DMS114 treated with DMSO at 0.1 percent for 48 hours (cell line): ENCODE results near the gene MFSD11.
"Not testable (repeated sequence)": the region's sequence is repeated elsewhere in the genome, so short reads cannot be mapped to it uniquely, and the experiment has no call there.

ENCODE experiments used
- DNase-seq: peaks from one replicate; lab custom pipeline; 2025; ENCODE audit not compliant: unreplicated experiment; lab: John Stamatoyannopoulos, UW

Gene MFSD11

DNA sequence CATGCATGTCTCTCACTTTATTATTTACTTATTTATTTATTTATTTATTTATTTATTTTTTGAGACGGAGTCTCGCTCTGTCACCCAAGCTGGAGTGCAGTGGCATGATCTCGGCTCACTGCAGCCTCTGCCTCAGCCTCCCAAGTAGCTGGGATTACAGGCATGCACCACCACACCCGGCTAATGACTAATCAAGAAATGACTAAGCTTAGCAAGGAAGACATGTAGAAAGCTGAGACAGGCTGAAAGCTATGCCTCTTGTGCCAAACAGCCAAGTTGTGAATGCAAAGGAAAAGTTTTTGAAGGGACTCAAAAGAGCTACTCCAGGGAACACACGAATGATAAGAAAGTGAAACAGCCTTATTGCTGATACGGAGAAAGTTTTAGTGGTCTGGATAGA lies 7.9 kb downstream of the MFSD11 start:
- DNase-seq: not testable (repeated sequence)

DNA sequence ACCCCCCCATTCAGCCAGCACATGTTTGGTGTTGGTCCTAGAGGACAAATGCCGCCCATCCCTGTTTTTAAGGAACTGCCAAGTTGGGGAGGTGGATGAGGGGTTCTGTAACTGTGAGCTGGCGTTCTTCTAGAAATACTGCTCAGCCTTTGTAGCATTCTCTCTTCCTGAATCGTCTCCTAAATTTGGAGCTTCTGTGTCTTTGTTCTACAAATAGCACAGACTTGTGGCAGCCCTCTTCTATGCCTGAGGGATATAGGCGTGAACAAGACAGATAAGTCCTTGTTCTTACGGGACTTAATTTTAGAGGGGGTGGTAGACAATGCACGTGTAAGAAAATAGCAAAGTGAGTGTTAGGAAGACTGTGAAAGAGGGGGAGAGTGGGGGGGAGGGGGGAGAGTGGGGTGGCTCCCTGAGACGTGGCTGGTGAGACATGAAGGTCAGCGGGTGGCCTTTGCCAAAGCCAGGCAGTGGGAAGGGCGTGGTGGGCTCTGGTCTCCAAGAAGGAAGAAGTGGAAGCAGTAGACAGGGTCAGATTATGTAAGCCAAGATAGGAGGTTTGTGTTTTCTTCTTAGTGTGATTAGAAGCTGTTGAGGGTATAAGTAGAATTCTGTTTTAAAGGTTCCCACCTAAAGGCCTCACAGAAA lies 9.9 kb downstream of the MFSD11 start:
- DNase-seq: no peak

- no peak for DNase-seq
Observed at GRCh38 chr17:76748657-76749056, 10.7 kb downstream of the MFSD11 start.

DNA sequence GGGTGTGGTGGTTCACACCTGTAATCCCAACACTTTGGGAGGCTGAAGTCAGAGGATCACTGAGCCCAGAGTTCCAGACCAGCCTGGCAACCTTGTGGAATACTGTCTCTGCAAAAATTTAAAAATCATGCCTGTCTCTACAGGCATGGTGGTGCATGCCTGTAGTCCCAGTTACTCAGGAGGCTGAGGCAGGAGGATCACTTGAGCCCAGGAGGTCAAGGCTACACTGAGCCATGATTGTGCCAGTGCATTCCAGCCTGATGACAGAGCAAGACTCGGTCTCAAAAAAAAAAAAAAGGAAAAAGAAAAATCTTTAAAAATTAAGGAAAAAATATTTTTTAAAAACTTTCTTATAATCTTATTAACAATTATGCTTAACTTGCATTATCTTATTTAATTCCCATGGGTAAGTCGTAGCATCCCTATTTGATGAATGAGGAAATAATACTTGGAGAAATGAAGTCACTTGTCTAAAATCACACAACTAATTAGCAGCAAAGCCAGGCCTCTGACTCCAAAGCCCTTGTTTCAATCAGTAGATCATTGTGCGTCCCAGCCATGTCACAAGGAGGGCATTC lies 13.6 kb downstream of the MFSD11 start:
- DNase-seq: no peak

GRCh38 chr17:76752006-76752405 lies 14.1 kb downstream of the MFSD11 start:
- DNase-seq: no peak

DNA sequence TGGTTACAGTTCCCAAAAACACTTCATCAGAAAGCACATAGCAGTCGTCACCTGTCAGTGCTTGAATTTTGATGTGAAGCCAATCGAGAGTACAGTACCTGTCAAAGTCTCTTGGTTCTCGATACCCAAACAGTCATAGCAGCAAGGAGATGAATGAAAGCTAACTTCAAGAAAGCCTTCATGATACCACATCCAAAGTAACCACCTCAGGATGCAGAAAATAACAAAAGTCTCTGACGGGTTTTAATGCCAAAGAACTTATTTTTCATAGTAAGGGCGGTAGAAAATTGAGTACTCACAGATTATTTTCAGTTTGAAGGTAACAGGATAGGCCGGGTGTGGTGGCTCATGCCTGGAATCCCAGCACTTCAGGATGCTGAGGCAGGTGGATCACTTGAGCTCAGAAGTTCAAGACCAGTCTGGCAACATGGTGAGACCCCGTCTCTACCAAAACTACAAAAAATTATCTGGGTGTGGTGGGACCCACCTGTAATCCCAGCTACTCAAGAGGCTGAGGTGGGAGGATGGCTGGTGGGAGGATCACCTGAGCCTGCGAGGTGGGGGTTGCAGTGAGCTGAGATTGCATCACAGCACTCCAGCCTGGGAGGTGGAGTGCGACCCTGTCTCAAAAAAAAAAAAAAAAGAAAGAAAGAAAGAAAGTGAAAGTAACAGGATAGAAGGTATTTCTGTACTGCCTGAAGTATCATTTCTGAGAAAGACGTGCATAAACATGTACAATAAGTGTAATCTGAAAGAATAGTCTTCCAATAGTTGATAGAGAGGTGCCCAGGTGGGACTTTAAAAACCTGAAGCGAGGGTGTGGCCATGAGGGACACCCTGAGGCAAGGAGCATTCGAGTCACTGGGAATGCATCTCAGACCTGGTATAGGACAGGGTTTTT lies 15.4 kb downstream of the MFSD11 start:
- no peak for DNase-seq

DNA sequence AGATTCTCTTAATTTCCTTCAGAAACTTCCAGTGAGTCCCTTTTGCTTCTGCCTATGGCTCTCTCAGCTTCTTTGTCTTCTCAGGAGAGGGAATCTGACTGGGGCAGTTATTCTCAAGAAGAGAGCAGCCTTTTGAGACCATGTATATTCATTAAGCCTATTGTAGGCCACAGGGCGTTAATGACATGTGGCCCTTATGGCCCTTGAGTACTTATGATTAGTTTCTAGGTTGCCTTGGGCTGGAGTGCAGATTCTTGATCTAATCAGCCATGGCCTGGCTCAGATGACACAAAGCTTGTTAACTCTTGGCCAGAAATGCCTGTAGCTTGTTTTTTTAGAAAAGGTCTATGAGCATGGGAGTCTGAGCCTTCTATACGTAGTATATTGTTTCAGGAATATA lies 17.4 kb downstream of the MFSD11 start:
- no peak for DNase-seq

GRCh38 chr17:76757256-76757655 lies 19.3 kb downstream of the MFSD11 start:
- no peak for DNase-seq

- no peak for DNase-seq
Observed at GRCh38 chr17:76758570-76758969, 20.7 kb downstream of the MFSD11 start.

DNA sequence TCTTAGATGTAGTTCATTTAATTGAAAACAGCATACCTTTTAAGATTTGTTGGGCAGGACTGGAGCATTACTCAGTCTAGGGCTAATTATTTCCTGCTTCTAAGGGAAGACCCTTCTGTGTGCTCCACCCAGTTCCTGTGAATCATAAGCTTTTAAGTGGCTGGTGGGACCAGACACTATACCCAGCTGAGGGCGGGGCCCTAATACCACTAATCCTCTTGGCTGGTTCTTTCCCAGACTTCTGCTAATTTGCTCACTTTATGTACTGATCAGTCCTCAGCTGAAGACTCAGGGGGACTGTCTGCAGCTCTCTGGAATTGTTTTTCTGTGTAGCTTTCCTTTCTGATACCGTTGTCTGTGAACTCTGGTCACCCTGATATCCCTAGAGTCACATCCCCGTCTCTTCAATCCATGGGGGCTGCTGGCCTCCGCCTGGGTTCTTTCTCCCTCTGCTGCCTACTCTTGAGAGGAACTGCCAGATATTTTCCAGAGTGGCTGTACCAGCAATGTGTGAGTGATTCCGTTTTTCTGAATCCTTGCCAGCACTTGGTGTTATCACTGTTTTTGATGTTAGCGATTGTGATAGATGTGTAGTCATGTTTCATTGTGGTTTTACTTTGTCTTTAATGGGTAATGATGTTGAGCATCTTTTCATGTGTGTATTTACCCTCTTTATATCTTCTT lies 35.1 kb downstream of the MFSD11 start:
- DNase-seq: no peak

- no peak for DNase-seq
Observed at GRCh38 chr17:76775021-76775600, 37.2 kb downstream of the MFSD11 start.

- DNase-seq: no peak
Observed at GRCh38 chr17:76781056-76781982, 43.4 kb downstream of the MFSD11 start.

GRCh38 chr17:76783146-76783545 lies 45.2 kb downstream of the MFSD11 start:
- no peak for DNase-seq

DNA sequence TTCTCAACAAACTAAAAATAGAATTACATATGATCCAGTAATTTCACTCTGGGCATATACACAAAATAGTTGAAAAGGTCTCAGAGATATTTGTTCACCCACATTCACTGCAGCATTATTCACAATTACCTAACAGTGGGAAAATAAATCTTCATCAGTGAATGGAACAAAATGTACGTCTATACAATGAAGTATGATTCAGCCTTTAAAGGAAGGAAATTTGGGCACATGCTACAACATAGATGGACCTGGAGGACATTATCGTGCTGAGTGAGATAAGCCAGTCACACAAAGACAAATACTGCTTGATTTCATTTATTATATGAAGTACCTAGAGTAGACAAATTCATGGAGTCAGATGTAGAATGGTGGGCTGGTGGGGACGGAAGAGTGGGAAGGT lies 47.0 kb downstream of the MFSD11 start:
- DNase-seq: no peak

GRCh38 chr17:76787866-76788265 lies 49.9 kb downstream of the MFSD11 start:
- not testable (repeated sequence) for DNase-seq

DNA sequence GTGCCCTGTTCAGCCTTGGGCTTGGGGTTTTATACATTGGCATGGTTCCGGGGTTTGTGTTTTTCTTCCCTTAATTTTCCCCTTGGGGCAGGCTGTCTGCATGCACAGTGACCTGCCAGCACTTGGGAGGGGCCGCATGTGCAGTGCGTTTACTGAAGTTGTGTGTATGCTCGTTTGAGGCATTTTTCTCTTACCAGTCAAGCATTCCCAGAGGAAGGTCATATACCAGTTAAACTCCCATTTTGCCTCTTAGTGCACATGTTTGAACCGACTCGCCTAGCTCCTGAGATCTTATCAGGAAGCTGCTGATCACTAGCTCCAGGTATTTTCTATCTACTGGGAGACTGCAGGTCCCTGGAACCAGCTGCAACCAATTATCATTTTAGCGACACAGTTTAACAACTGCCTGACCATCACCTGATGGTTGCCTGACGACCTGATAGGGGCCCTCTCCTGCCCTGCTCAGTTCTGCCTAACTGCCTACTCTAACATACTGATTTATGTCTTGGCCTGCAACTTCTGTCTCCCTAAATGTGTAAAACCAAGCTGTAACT lies 51.4 kb downstream of the MFSD11 start:
- DNase-seq: no peak

DNA sequence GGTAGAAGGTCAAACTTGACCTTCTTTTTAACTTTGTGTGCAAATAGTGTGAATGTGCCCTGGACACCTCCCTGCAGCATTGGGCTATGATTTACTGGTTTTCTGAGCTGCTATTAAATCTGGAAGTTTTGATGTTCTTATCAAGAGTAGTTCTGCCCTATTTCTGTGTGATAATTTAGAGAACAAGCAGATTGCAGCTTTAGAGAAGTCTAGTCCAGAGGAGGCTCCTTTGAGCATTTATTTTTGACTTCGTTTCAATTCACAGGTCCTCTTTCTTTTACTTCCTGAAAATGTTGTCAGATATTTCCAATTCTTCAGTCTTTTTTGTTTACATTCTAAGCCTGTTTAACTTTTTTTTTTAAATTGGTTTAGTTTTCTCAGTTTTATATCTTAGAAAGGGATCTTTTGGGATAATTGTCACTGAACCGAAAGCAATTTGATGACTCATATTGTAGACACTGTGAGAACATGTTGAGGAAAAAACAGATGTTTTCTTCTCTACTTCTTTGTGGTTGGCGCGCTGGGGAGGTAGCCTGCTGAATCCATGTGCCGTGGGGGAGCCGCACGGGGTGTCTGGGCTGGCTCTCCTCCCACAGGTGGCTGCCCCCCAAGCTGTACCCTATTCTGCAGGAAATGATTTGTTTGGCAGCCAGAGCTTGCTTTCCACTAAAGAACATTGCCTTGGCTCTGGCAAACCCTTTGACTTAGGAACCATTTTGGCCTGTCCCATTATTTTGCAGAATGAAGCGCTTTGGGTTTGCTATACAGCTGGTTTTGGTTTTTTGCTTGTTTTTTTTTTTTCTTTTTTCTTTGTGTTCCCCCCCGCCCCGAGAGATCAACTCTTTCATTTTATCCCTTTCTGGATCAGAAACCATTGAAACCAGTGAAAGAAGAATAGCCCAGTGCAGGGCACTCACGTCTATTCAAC lies 53.4 kb downstream of the MFSD11 start:
- no peak for DNase-seq

DNA sequence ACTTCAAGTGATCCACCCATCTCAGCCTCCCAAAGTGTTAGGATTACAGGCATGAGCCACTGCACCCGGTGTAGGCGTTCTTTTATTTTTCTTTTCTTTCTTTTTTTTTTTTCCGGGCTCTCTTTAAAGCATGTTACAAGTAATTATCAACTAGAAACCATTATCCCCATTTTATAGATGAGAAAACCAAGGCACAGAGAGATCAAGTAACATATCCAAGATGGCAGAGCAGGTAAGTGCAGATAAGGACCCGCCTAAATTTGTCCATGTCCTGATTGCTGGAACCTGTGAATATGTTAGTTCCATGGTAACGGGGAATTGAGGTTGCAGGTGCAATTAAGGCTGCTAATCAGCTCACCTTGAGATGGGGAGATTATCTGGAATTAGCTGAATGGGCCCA lies 54.4 kb downstream of the MFSD11 start:
- no peak for DNase-seq

- peak; percentile 21 for DNase-seq
Observed at GRCh38 chr17:76793775-76794174, 55.9 kb downstream of the MFSD11 start.
